GM19463 (cell line): ENCODE measurements around the gene IKZF5.

Experiments used
- ATAC-seq: cut with Tn5 transposase; IDR thresholded peaks from one replicate; pipeline ENCODE4 v1.9.1; 2021; ENCODE audit warnings: mild to moderate bottlenecking, moderate library complexity; ENCODE audit not compliant: unreplicated experiment

The IKZF5 gene

DNA sequence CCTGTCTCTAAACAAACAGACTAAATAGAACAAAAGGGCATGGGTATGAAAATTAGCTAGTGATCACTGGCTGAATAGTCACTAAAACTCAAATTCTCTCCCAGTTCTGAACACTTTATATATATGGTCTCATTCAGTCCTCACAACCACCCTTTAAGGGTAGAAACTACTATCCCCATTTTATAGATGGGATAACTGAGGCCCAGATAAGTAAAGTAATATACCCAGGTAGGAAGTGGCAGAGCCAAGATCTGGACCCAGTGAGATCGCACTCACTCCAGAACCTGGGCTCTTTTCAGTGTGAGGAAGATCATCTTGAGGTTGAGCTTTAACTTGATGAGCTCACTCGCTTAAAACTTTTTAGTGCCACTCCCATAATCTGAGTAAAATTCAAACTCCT is 23.9 kb downstream of the IKZF5 start:
- no peak for ATAC-seq

GRCh38 chr10:122983898-122984297 is 24.7 kb downstream of the IKZF5 start:
- no peak for ATAC-seq

DNA sequence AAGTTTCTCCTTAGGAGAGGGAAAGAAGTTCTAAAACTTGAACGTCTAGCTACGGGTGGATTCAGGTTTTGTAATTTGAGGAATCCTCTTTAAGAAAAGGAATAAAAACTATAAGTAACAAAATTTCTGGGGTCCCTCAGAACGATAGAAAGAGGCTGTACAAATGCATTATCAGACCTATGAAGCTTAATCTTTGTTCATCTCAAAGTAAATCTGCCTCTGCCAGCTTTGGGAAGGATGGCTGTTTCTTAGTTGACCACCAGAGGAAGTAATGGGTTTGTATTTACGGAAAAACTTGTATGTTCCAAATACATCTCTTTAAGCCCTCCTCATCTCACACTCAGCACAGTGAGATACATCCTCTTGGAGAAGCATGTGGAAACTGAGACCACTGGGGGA is 27.5 kb downstream of the IKZF5 start:
- no peak for ATAC-seq

DNA sequence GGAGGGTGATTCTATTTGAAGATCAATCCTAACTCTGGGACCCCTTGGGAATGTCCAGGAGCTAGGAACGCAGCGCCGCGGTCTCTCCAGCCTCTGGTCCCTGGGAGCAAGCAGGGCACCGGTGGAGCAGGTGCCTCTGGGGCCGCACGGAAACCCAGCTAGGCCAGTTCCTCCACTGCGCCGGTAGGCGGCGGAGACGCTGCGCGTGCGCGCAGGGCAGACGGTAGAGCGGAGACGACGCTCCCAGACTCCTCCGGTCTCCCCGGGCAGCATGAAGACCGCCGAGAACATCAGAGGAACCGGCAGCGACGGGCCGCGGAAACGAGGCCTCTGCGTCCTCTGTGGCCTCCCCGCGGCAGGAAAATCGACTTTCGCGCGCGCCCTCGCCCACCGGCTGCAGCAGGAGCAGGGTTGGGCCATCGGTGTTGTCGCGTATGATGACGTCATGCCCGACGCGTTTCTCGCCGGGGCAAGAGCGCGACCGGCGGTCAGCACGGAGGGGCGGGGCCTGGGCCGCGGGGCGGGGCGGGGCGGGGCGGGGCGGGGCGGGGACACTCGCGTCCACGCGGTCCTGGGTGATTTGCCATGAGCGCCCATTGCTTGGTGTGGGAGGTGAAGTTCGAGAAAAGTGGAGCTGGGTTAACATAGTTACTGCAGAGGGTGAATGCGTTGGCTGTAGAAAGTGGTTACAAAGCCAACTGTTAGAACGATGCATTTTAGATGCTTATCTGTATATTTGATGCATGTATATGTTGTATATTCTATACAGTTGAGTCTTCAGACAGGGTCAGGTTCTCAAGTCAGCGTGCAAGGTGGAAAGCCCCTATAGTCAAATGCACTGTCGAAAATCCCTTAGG is 28.2 kb downstream of the IKZF5 start, which contains the start of gene PSTK:
TSS of gene PSTK (plus strand) at position 193 of the 857 bp plus-strand sequence. CDS start at position 272, 79 bp downstream.
- ATAC-seq: peak; percentile 97

DNA sequence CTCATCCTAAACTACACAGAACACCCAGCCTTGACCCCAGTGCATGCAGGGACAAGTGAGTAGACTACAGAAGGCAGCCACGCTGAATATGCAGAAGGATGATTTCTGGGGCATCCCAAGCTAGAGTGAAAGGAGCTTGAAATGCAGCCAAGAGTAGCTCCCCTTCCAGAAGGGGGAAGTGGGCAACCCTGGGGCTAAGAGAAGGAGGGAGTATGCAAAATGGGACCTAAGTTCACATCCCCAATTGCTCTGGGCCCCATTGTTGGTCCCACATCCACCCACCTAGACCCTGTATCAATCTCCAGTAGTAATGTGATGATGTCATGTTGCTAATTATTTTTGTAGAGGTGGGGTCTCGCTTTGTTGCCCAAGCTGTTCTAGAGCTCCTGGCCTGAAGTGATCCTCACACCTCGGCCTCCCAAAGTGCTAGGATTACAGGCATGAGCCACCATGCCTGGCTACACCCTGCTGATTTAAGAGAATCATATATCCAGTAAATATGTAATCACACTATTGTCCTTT is 34.0 kb downstream of the IKZF5 start:
- ATAC-seq: no peak

DNA sequence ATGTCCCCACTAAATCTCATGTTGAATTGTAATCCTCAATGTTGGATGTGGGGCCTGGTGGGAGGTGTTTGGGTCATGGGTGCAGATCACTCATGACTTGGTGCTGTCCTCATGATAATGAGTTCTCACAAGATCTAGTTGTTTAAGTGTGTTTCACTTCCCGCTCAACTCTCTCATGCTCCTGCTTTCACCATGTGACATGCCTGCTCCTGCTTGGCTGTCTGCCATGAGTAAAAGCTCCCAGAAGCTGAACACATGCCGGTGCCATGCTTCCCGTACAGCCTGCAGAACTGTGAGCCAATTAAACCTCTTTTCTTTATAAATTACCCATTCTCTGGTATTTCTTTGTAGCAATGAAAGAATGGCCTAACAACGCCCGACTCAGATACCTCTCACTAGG is 34.6 kb downstream of the IKZF5 start:
- no peak for ATAC-seq

DNA sequence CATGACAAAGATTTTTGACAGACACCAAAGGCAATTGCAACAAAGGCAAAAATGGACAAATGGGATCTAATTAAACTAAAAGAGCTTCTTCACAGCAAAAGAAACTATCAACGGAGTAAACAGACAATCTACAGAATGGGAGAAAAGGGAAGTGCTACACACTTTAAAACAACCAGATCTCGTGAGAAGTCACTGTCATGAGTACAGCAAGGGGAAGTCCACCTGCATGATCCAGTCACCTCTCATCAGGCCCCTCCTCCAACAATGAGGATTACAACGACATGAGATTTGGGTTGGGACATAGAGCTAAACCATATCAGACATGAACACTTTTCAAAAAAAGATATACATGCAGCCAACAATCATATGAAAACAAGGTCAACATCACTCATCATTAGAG is 39.9 kb downstream of the IKZF5 start:
- ATAC-seq: no peak

- no peak for ATAC-seq
Measured at GRCh38 chr10:122966879-122967278, 41.7 kb downstream of the IKZF5 start.

DNA sequence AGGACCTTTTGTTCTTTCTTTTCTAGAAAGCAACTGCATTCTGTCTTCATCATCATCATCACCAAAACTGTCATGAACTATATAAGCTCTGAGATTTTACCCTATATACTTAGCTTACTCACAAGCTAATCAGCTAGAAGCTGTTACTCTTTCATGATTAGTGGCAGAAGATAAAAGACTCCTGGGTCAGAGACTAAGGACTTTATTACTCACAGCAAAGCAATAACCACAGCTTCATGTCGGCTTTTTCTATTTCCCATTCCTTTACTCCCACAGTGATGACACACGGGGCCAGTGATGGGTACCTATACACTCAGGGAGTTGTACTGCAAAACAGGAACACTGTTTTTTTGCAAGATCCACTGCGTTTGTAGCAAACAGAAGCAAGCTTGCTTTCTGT is 46.2 kb downstream of the IKZF5 start:
- no peak for ATAC-seq

GRCh38 chr10:122957474-122957873 is 51.1 kb downstream of the IKZF5 start:
- ATAC-seq: no peak

GRCh38 chr10:122955892-122956291 is 52.7 kb downstream of the IKZF5 start:
- ATAC-seq: no peak

DNA sequence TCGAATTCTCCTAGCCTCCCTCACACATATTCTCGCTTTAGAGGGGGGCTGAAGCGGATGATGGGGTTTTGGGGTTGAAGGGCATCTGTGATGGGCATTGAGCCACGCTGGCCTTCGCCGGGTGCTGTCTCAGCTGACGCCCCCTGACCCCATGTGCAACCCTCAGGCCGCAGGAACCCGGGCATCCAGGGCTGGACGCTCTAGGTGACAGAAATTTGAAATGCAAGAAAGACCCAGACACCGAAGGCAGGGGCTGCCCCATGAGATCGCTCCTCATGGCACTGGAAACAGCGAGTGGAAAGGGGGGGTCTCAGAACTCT is 53.9 kb downstream of the IKZF5 start:
- no peak for ATAC-seq

DNA sequence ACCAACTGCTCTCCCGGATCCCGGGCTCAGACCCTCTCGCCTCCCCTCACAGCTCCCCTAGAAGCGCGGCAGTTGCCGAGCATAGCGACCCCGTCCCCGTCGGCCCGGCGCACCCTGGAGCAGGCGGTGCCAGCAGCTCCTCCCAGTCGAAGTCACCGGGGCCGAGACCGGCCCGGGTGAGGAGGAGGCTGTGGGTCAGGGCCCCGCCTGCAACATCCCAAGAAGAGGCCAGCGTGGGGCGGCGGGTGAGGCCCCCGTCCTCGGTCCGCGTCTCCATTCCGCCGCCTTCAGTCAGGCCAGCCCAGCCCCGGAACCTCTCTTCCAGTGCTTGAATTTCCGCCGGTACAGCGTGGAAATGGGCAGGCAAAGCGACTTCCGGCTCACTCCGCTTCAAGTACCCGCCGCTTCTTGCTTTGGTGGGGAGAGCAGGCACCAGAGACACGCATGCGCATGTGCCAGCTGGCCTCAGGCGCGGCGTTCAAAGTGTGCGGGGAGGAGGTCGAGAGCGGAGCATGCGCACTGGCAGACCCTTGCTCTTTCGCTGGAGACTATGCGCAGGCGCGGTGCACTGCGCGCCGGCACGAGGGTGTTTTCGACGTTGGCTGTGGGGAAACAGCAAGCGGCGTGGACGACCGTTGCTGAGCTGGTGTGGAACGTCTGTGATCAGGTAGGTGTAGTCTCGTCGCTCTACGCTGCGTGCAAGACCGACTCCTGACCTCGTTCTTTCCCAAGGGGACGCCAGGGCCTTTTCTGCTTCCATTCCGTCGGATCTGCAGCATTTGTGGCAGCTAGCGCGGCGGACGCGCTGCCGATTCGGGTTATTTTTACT is 54.5 kb downstream of the IKZF5 start, which contains the start of gene C10orf88:
TSS of gene C10orf88 (minus strand) at position 326 of the 829 bp plus-strand sequence. CDS start at position 277, 49 bp downstream.
- ATAC-seq: peak; percentile 98

DNA sequence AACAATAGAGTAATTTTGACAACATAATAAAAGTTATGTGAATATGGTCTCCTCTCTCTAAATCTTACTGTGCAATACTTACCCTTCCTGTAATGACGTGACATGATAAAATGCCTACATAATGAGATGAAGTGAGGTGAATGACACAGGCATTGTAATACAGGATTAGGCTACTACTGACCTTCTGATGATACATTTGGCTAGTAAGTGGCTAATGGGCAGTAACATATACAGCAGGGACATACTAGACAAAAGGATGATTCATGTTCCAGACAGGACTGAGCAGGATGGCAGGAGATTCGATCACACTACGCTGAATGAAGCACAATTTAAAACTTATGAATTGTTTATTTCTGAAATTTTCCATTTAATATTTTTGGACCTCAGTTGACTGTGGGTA is 59.3 kb downstream of the IKZF5 start:
- ATAC-seq: no peak
